Cardiac fibroblast (primary cell): ENCODE data around the gene TNFRSF13B.
A peak's percentile ranks its signal among the peaks of the same experiment; 100 is the strongest.

Source experiments
- DNase-seq, 2 donors: peaks; one replicate each; pipeline versions ENCODE4 v3.0.0 to v3.0.0-alpha.2; 2010; ENCODE audit warnings: low read depth in 2 of 2
- H3K4me3 ChIP-seq, 2 donors: replicated peaks in 1 of 2; 1 replicate in 1 of 2; 2 replicates in 1 of 2; pipeline ENCODE4 v1.5.1; 2011; ENCODE audit warnings: low read depth in 2 of 2, low read length in 2 of 2, mild to moderate bottlenecking in 2 of 2, moderate library complexity in 1 of 2
- TF ChIP-seq, protein P1 (sequence below): IDR thresholded peaks from one replicate; pipeline ENCODE4 v1.5.1; 2011; ENCODE audit warnings: low read depth, mild to moderate bottlenecking, low read length, inconsistent platforms

The TNFRSF13B gene

DNA sequence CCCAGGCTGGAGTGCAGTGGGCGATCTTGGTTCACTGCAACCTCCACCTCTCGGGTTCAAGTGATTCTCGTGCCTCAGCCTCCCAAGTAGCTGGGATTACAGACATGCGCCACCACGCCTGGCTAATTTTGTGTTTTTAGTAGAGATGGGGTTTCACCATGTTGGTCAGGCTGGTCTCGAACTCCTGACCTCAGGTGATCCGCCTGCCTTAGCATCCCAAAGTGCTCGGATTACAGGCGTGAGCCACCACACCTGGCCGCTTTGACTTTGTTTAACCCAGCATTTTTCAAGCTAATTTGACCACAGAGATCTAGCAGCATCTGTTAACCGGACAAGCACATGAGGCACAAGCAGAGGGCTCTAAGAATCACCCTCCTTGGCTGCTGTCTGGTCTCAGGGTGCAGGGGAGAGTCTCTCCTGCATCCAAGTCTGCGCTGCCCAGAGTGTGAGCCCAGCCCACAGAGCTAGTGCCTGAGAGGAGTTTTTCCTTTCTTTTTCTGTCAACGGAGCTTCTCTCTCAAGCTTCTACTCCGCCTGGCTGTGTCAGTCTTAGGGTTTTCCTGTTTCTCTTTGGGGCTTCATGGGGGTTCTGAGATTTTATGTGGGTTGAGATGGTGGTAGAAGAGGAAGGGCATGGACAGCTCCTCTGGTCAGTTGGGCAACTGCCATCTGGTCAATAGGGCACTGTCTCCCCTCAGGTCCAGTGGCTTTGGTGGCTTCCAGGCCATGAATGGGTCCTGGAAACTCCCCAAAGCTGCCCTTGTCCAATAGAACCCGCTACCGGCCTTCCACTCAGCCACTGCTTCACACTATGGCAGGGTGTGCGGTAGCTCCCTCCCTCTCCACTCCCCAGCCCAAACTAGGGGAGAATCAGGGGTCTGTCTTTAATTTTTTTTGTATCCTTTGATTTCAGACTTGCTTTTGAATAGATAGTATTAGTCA is 59.6 kb downstream of the TNFRSF13B start:
- TF ChIP-seq, protein P1, sequence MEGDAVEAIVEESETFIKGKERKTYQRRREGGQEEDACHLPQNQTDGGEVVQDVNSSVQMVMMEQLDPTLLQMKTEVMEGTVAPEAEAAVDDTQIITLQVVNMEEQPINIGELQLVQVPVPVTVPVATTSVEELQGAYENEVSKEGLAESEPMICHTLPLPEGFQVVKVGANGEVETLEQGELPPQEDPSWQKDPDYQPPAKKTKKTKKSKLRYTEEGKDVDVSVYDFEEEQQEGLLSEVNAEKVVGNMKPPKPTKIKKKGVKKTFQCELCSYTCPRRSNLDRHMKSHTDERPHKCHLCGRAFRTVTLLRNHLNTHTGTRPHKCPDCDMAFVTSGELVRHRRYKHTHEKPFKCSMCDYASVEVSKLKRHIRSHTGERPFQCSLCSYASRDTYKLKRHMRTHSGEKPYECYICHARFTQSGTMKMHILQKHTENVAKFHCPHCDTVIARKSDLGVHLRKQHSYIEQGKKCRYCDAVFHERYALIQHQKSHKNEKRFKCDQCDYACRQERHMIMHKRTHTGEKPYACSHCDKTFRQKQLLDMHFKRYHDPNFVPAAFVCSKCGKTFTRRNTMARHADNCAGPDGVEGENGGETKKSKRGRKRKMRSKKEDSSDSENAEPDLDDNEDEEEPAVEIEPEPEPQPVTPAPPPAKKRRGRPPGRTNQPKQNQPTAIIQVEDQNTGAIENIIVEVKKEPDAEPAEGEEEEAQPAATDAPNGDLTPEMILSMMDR: no peak
- H3K4me3 ChIP-seq: no peak overlapping the region
- DNase-seq: no peak

DNA sequence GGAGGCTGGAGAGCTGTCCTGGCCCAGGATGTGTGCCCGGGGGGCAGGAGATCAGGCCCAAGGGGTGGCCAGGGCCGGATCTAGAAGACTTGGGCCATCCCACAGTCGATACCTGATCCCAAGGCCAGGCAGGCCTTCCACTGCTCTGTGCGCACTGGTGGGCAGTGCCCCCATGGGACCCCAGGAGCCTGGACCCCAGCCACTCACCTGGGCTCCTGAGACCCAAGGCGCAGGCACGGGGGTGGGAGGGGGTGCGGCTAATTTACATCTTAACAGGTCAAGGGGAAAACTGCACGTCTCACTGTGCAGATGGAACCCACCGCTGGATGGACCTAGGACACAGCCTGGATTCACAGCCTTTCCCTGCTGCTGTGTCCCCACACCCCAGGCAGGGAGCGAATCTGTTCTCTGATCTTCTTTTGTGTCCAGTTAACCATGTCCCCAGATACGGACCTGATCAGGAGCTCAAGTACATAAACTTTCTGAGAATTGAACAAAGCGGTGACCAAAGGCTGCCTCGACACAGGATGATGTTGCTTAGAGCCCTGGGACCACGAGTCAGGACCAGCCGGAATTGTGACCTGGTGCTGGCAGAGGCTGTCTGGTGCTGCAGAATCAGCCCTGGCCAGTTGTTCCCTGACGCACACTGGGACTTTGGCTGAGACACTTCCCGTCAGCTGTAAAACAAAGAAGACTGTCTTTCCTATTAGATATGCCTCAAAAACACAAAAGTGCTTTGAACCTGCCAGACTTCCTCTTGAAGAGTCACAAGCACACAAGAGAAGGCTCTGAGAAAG is 60.6 kb downstream of the TNFRSF13B start:
- peak; percentile 8 to 35 for DNase-seq
- H3K4me3 ChIP-seq: no peak overlapping the region
- TF ChIP-seq, protein P1: no peak

DNA sequence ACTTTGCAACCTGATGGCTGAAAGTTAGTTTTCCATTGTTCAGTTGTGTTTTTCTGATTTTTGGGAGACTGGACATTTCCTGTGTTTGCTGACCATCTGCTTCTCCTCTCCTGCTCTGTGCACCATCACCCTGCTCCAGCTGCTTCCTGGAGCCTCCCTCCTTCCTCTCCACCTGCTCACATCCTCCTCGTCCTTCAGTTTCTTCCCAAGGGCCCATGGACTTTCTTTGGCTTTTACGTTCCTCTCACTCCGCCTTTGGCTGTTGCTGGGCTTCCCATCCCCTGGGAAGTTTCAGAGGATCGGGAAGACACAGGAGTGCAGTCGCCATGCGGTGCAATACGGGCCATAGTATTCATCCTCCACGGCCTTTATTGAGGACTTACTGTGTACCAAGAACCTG is 61.6 kb downstream of the TNFRSF13B start:
- TF ChIP-seq, protein P1: no peak
- no peak overlapping the region for H3K4me3 ChIP-seq
- DNase-seq: no peak

DNA sequence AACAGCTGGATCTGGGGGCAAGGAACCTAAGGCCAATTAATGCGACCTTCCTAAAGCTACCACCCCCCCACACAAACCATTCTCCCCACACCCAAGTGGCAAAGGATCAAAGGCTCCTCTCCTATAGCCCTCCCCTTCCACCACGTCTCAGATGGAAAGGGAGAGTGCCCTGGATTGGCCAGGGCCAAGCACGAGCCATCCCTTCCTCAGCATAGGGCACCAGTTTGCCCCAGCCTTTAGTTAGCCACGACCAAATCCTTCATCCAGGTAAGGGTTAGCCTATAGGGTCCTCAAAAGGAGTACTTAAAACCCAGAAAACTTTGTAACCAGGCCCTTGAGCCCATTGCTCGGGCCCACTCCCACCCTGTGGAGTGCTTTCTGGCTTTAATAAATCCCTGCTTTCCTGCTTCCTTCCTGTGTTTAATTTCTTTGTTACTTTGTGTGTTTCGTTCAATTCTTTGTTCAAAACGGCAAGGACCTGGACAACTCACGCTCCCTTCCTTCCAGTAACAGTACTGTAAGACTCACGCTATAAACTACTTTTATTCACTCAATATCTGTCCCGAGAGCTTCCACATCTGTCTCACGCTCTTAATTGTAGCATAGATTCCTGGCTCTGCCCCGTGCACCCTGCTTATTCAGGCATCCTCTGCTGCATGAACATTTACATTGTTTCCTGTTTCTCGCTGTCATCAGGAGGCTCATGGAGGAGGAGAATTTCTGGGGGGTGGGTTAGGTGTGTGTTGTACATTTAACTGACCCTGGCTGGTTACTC is 62.3 kb downstream of the TNFRSF13B start:
- DNase-seq: no peak
- TF ChIP-seq, protein P1: no peak
- H3K4me3 ChIP-seq: no peak overlapping the region

DNA sequence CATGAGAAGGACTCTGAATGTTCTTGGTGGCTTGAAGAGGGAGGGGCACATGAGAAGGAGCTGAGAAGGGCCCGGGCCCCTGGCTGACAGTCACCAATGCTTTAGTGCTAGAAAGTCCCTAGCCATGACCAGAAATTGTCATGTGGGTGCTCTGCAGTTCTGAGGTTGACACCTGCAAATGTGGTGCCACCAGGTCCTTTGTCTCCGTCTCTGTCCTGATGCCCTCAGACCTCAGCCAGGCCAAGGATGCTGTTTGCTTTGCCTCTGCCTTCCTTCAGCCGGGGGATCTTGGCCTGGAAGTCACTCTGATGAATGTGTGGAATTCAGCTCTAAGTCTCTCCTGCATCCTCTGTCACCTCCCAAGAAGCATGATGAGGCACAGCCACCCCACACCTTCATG is 63.6 kb downstream of the TNFRSF13B start:
- no peak for DNase-seq
- no peak overlapping the region for H3K4me3 ChIP-seq
- TF ChIP-seq, protein P1: no peak

DNA sequence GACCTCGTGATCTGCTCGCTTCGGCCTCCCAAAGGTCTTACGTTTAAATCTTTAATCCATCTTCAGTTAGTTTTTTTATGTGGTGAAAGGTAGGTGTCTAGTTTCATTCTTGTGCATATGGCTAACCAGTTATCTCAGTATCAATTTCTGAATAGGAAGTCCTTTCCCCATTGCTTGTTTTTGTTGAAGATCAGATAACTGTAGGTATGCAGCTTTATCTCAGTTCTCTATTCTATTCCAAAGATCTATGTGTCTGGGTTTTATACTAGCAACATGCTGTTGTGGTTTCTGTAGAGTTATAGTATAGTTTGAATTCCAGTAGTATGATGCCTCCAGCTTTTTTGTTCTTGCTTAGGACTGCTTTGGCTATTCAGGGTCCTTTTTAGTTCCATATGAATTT is 65.2 kb downstream of the TNFRSF13B start:
- TF ChIP-seq, protein P1: no peak
- no peak for DNase-seq
- no peak overlapping the region for H3K4me3 ChIP-seq
